ENCODE measurements around the gene RNF186.

The RNF186 gene

GRCh38 chr1:19831441-19831840 is 16.4 kb upstream of the RNF186 start:
- no peak for DNase-seq
- Histone ChIP-seq H3K27me3 (replicated peaks; ENCODE audit: insufficient read depth, low read length) (no peaks in the 10 kb centered on the region), H3K9me2 (replicated peaks; ENCODE audit: insufficient read depth, low read length) (no peaks in the 10 kb centered on the region), H3K9me3 (replicated peaks; ENCODE audit: insufficient read depth, low read length) (no peaks in the 10 kb centered on the region), H3K27ac (ENCODE audit: low read length) (no peak overlapping the region), H3K79me2 (ENCODE audit: low read length) (no peaks in the 10 kb centered on the region), H3F3A (ENCODE audit: insufficient read depth, low read length) (no peaks in the 10 kb centered on the region), H2AFZ (ENCODE audit: low read length) (no peak overlapping the region), H3K9ac (ENCODE audit: low read length) (no peak overlapping the region), H4K20me1 (ENCODE audit: insufficient read depth, low read length) (no peaks in the 10 kb centered on the region), H3K4me1 (ENCODE audit: low read length) (no peaks in the 10 kb centered on the region), H3K4me3 (ENCODE audit: low read length) (no peak overlapping the region), H3K4me2 (ENCODE audit: low read depth, low read length) (no peak overlapping the region), H3K36me3 (replicated peaks; ENCODE audit: insufficient read depth, low read length) (no peaks in the 10 kb centered on the region)
- TF ChIP-seq CTCF (IDR thresholded peaks at IDR 0.05; ENCODE audit: low read length) (no peak), EZH2 (optimal IDR thresholded peaks at IDR 0.05; ENCODE audit: low read depth, low read length) (no peak), EZH2phosphoT487 (IDR thresholded peaks at IDR 0.05; ENCODE audit: low read length) (no peak)

- Histone ChIP-seq H3K4me1 (ENCODE audit: low read length) (no peaks in the 10 kb centered on the region), H3K4me2 (ENCODE audit: low read depth, low read length) (no peak overlapping the region), H3K27me3 (replicated peaks; ENCODE audit: insufficient read depth, low read length) (no peaks in the 10 kb centered on the region), H2AFZ (ENCODE audit: low read length) (no peak overlapping the region), H3K79me2 (ENCODE audit: low read length) (no peaks in the 10 kb centered on the region), H3K36me3 (replicated peaks; ENCODE audit: insufficient read depth, low read length) (no peaks in the 10 kb centered on the region), H3K27ac (ENCODE audit: low read length) (no peak overlapping the region), H3K9me2 (replicated peaks; ENCODE audit: insufficient read depth, low read length) (no peaks in the 10 kb centered on the region), H3F3A (ENCODE audit: insufficient read depth, low read length) (no peaks in the 10 kb centered on the region), H4K20me1 (ENCODE audit: insufficient read depth, low read length) (no peaks in the 10 kb centered on the region), H3K4me3 (ENCODE audit: low read length) (no peak overlapping the region), H3K9ac (ENCODE audit: low read length) (no peak overlapping the region), H3K9me3 (replicated peaks; ENCODE audit: insufficient read depth, low read length) (no peaks in the 10 kb centered on the region)
- no peak for TF ChIP-seq EZH2phosphoT487 (IDR thresholded peaks at IDR 0.05; ENCODE audit: low read length)
- no peak for TF ChIP-seq CTCF (IDR thresholded peaks at IDR 0.05; ENCODE audit: low read length)
- no peak for TF ChIP-seq EZH2 (optimal IDR thresholded peaks at IDR 0.05; ENCODE audit: low read depth, low read length)
- DNase-seq: no peak
Measured at GRCh38 chr1:19828546-19828945, 13.5 kb upstream of the RNF186 start.

GRCh38 chr1:19825298-19825697 is 10.2 kb upstream of the RNF186 start:
- Histone ChIP-seq H3K4me1 (ENCODE audit: low read length) (no peaks in the 10 kb centered on the region), H3K9ac (ENCODE audit: low read length) (no peak overlapping the region), H3K36me3 (replicated peaks; ENCODE audit: insufficient read depth, low read length) (no peaks in the 10 kb centered on the region), H2AFZ (ENCODE audit: low read length) (no peak overlapping the region), H3K4me2 (ENCODE audit: low read depth, low read length) (no peak overlapping the region), H3K27ac (ENCODE audit: low read length) (no peak overlapping the region), H3K4me3 (ENCODE audit: low read length) (no peak overlapping the region), H3F3A (ENCODE audit: insufficient read depth, low read length) (no peaks in the 10 kb centered on the region), H3K27me3 (replicated peaks; ENCODE audit: insufficient read depth, low read length) (no peaks in the 10 kb centered on the region), H3K79me2 (ENCODE audit: low read length) (no peaks in the 10 kb centered on the region), H3K9me2 (replicated peaks; ENCODE audit: insufficient read depth, low read length) (no peaks in the 10 kb centered on the region), H4K20me1 (ENCODE audit: insufficient read depth, low read length) (no peaks in the 10 kb centered on the region), H3K9me3 (replicated peaks; ENCODE audit: insufficient read depth, low read length) (no peaks in the 10 kb centered on the region)
- no peak for DNase-seq
- TF ChIP-seq EZH2phosphoT487 (IDR thresholded peaks at IDR 0.05; ENCODE audit: low read length): no peak

- no peak overlapping the region for H3K9ac ChIP-seq (ENCODE audit: low read length)
- H2AFZ ChIP-seq (ENCODE audit: low read length): no peak overlapping the region
- H3F3A ChIP-seq (ENCODE audit: insufficient read depth, low read length): no peaks in the 10 kb centered on the region
- H3K79me2 ChIP-seq (ENCODE audit: low read length): no peaks in the 10 kb centered on the region
- no peak overlapping the region for H3K27ac ChIP-seq (ENCODE audit: low read length)
- no peak overlapping the region for H3K4me3 ChIP-seq (ENCODE audit: low read length)
- no peaks in the 10 kb centered on the region for H3K36me3 ChIP-seq (replicated peaks; ENCODE audit: insufficient read depth, low read length)
- TF ChIP-seq EZH2phosphoT487 (IDR thresholded peaks at IDR 0.05; ENCODE audit: low read length): no peak
- no peak for TF ChIP-seq EZH2 (optimal IDR thresholded peaks at IDR 0.05; ENCODE audit: low read depth, low read length)
- no peak for TF ChIP-seq CTCF (IDR thresholded peaks at IDR 0.05; ENCODE audit: low read length)
- no peaks in the 10 kb centered on the region for H4K20me1 ChIP-seq (ENCODE audit: insufficient read depth, low read length)
- no peak for DNase-seq
- no peaks in the 10 kb centered on the region for H3K9me3 ChIP-seq (replicated peaks; ENCODE audit: insufficient read depth, low read length)
- H3K9me2 ChIP-seq (replicated peaks; ENCODE audit: insufficient read depth, low read length): no peaks in the 10 kb centered on the region
- H3K27me3 ChIP-seq (replicated peaks; ENCODE audit: insufficient read depth, low read length): no peaks in the 10 kb centered on the region
- H3K4me1 ChIP-seq (ENCODE audit: low read length): no peaks in the 10 kb centered on the region
- no peak overlapping the region for H3K4me2 ChIP-seq (ENCODE audit: low read depth, low read length)
Measured at GRCh38 chr1:19824541-19824940, 9.5 kb upstream of the RNF186 start.
